Measurements from ENCODE around the gene GMPPB.

Gene GMPPB

GRCh38 chr3:49729966-49730609 lies 6.3 kb upstream of the GMPPB start:
- DNase-seq (ENCODE audit: low read depth in 2 of 2) = no peak

GRCh38 chr3:49727924-49728361 lies 4.2 kb upstream of the GMPPB start:
- no peak for DNase-seq (ENCODE audit: low read depth in 2 of 2)

GRCh38 chr3:49727154-49727923 lies 3.6 kb upstream of the GMPPB start:
- no peak for DNase-seq (ENCODE audit: low read depth in 2 of 2)

- no peak for DNase-seq (ENCODE audit: low read depth in 2 of 2)
Observed at GRCh38 chr3:49725906-49726681, 2.3 kb upstream of the GMPPB start.

GRCh38 chr3:49724586-49724985 lies 835 bp upstream of the GMPPB start:
- DNase-seq (ENCODE audit: low read depth in 2 of 2) = no peak

- no peak for DNase-seq (ENCODE audit: low read depth in 2 of 2)
Observed at GRCh38 chr3:49723296-49723627, 489 bp downstream of the GMPPB start.

- DNase-seq (ENCODE audit: low read depth in 2 of 2) = no peak
Observed at GRCh38 chr3:49722896-49723295, 855 bp downstream of the GMPPB start.

- DNase-seq (ENCODE audit: low read depth in 2 of 2) = no peak
Observed at GRCh38 chr3:49721896-49722781, 1.6 kb downstream of the GMPPB start.

- no peak for DNase-seq (ENCODE audit: low read depth in 2 of 2)
Observed at GRCh38 chr3:49721596-49721895, 2.2 kb downstream of the GMPPB start.

GRCh38 chr3:49720855-49721595 lies 2.7 kb downstream of the GMPPB start:
- no peak for DNase-seq (ENCODE audit: low read depth in 2 of 2)

- DNase-seq (ENCODE audit: low read depth in 2 of 2) = peak; percentile 81 to 83
Observed at GRCh38 chr3:49719214-49719884, 4.4 kb downstream of the GMPPB start, which contains the start of gene AMIGO3. Gene AMIGO3 (minus strand): TSS chr3:49719684. CDS start chr3:49719465, 219 bp downstream.

- no peak for DNase-seq (ENCODE audit: low read depth in 2 of 2)
Observed at GRCh38 chr3:49718858-49719213, 4.9 kb downstream of the GMPPB start.

GRCh38 chr3:49717959-49718857 lies 5.5 kb downstream of the GMPPB start:
- no peak for DNase-seq (ENCODE audit: low read depth in 2 of 2)

- no peak for DNase-seq (ENCODE audit: low read depth in 2 of 2)
Observed at GRCh38 chr3:49717211-49717958, 6.4 kb downstream of the GMPPB start.

GRCh38 chr3:49716691-49717210 lies 7.0 kb downstream of the GMPPB start:
- no peak for DNase-seq (ENCODE audit: low read depth in 2 of 2)

- no peak for DNase-seq (ENCODE audit: low read depth in 2 of 2)
Observed at GRCh38 chr3:49716169-49716568, 7.6 kb downstream of the GMPPB start.

GRCh38 chr3:49715611-49716121 lies 8.1 kb downstream of the GMPPB start:
- no peak for DNase-seq (ENCODE audit: low read depth in 2 of 2)
